LNCAP (cell line): ENCODE data around the gene SLC17A9.
A peak's percentile ranks its signal among the peaks of the same experiment; 100 is the strongest.

Experiments used
- CTCF ChIP-seq: fragments of 450-650 bp; IDR thresholded peaks from 2 replicates; pipeline ENCODE4 v1.5.1; 2017; ENCODE audit warnings: mild to moderate bottlenecking

The SLC17A9 gene

GRCh38 chr20:62969179-62969760, 16.8 kb downstream of the SLC17A9 start:
- no peak for TF ChIP-seq CTCF

GRCh38 chr20:62969939-62970306, 17.4 kb downstream of the SLC17A9 start:
- TF ChIP-seq CTCF, result no peak

- no peak for TF ChIP-seq CTCF
Observed at GRCh38 chr20:62970307-62971210, 18.1 kb downstream of the SLC17A9 start.

GRCh38 chr20:62971211-62971949, 18.9 kb downstream of the SLC17A9 start:
- TF ChIP-seq CTCF, result no peak

GRCh38 chr20:62971950-62972844, 19.7 kb downstream of the SLC17A9 start:
- TF ChIP-seq CTCF, result peak; percentile 87

GRCh38 chr20:62972845-62973745, 20.6 kb downstream of the SLC17A9 start:
- no peak for TF ChIP-seq CTCF
